Endothelial cell of umbilical vein (primary cell): ENCODE data around the gene NT5C3A.
"Not testable (repeated sequence)": the region's sequence is repeated elsewhere in the genome, so short reads cannot be mapped to it uniquely, and the experiment has no call there.

Experiments
- CTCF ChIP-seq, 2 donors: IDR thresholded peaks; 1 replicate in 1 of 2; 2 replicates in 1 of 2; pipeline ENCODE4 v1.5.1; 2011; ENCODE audit warnings: low read length in 2 of 2, mild to moderate bottlenecking in 2 of 2, moderate library complexity in 2 of 2, control low read depth in 1 of 2, inconsistent platforms in 1 of 2, low read depth in 1 of 2; ENCODE audit not compliant: insufficient read depth in 1 of 2; ENCODE audit errors: extremely low read depth in 1 of 2
- FOS ChIP-seq: IDR thresholded peaks from 2 replicates; pipeline ENCODE4 v1.6.1; 2011; ENCODE audit warnings: mild to moderate bottlenecking, low read length, moderate library complexity, borderline replicate concordance; ENCODE audit not compliant: insufficient read depth

DNA sequence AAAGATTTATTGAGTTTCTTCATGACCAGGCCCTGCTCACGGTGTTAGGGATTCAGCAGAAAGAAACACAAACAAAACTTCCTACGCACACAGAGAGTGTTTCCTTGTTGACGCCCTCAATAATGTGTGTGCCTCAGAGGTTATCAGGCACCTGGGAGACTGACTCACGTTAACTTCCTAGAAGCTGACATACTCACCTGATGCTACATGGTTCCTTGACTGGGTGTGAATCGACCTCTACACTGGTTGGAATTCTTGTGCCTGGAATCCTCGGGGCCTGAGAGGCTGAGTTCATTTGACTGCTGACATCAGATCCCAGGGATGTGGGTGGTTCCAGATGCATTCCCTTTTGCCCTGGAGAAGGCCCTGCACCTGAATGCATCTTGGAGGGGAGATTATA, 69.8 kb downstream of the NT5C3A start:
- not testable (repeated sequence) for TF ChIP-seq FOS; CTCF (IDR thresholded peaks at IDR 0.05; ENCODE audit: extremely low read depth in 1 of 2, insufficient read depth in 1 of 2, low read depth in 1 of 2, low read length in 2 of 2)
